Neural cell (in vitro differentiated cells): ENCODE measurements around the gene KIAA0753.

ENCODE experiments used
- POLR2AphosphoS5 ChIP-seq: IDR thresholded peaks from 2 replicates; pipeline ENCODE4 v1.6.1; 2012
- TF ChIP-seq, protein P1 (sequence below): IDR thresholded peaks from 2 replicates; pipeline ENCODE4 v1.6.1; 2012; ENCODE audit warnings: borderline replicate concordance
- TF ChIP-seq, protein P2 (sequence below): fragments of 450-650 bp; IDR thresholded peaks from 2 replicates; pipeline ENCODE4 v1.5.1; 2014; ENCODE audit warnings: antibody characterized with exemption, mild to moderate bottlenecking, moderate library complexity; ENCODE audit not compliant: poor library complexity, severe bottlenecking

DNA sequence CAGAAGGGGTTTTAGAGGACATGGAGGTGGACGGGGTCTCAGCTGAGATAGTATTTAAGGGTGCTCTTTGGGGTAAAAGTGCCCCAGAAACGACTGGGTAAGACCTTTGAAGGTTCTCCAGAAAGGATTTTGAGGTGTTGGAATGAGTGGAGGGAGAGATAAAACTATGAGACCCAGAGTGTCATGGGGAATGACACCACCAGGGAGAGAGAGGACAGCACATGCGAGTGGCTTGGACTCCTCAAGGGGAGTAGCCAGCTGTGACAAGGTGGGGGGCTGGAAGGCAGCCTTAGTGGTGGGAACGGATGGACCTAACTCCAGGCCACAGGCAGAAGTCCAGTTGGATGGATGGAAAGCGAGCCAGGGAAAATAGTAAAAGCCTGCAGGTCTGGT, 64.9 kb downstream of the KIAA0753 start:
- TF ChIP-seq POLR2AphosphoS5: no peak
- TF ChIP-seq, protein P1, sequence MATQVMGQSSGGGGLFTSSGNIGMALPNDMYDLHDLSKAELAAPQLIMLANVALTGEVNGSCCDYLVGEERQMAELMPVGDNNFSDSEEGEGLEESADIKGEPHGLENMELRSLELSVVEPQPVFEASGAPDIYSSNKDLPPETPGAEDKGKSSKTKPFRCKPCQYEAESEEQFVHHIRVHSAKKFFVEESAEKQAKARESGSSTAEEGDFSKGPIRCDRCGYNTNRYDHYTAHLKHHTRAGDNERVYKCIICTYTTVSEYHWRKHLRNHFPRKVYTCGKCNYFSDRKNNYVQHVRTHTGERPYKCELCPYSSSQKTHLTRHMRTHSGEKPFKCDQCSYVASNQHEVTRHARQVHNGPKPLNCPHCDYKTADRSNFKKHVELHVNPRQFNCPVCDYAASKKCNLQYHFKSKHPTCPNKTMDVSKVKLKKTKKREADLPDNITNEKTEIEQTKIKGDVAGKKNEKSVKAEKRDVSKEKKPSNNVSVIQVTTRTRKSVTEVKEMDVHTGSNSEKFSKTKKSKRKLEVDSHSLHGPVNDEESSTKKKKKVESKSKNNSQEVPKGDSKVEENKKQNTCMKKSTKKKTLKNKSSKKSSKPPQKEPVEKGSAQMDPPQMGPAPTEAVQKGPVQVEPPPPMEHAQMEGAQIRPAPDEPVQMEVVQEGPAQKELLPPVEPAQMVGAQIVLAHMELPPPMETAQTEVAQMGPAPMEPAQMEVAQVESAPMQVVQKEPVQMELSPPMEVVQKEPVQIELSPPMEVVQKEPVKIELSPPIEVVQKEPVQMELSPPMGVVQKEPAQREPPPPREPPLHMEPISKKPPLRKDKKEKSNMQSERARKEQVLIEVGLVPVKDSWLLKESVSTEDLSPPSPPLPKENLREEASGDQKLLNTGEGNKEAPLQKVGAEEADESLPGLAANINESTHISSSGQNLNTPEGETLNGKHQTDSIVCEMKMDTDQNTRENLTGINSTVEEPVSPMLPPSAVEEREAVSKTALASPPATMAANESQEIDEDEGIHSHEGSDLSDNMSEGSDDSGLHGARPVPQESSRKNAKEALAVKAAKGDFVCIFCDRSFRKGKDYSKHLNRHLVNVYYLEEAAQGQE: no peak
- TF ChIP-seq, protein P2, sequence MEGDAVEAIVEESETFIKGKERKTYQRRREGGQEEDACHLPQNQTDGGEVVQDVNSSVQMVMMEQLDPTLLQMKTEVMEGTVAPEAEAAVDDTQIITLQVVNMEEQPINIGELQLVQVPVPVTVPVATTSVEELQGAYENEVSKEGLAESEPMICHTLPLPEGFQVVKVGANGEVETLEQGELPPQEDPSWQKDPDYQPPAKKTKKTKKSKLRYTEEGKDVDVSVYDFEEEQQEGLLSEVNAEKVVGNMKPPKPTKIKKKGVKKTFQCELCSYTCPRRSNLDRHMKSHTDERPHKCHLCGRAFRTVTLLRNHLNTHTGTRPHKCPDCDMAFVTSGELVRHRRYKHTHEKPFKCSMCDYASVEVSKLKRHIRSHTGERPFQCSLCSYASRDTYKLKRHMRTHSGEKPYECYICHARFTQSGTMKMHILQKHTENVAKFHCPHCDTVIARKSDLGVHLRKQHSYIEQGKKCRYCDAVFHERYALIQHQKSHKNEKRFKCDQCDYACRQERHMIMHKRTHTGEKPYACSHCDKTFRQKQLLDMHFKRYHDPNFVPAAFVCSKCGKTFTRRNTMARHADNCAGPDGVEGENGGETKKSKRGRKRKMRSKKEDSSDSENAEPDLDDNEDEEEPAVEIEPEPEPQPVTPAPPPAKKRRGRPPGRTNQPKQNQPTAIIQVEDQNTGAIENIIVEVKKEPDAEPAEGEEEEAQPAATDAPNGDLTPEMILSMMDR: no peak
